Suprapubic skin (tissue), 4 donors: ENCODE data around the gene IQSEC1.

ENCODE experiments used
- EP300 ChIP-seq: sonication (generic); formaldehyde crosslinking; IDR thresholded peaks from one replicate; pipeline ENCODE4 v1.6.1; 2017; ENCODE audit warnings: antibody characterized with exemption
- POLR2A ChIP-seq, 2 donors: fragments of 450-650 bp; IDR thresholded peaks; one replicate each; pipeline ENCODE4 v1.6.1; 2017; ENCODE audit warnings: antibody characterized with exemption in 2 of 2, mild to moderate bottlenecking in 2 of 2, moderate library complexity in 2 of 2
- POLR2AphosphoS5 ChIP-seq, 3 donors: sonication (generic); formaldehyde crosslinking; IDR thresholded peaks; one replicate each; pipeline ENCODE4 v1.6.1; 2017; ENCODE audit warnings: antibody characterized with exemption in 3 of 3
- TF ChIP-seq, protein P1 (sequence below), 2 donors: fragments of 200-600 bp in 1 of 2; fragments of 450-650 bp in 1 of 2; sonication (generic) in 1 of 2; IDR thresholded peaks; one replicate each; pipeline ENCODE4 v1.5.1; 2016 to 2019; ENCODE audit warnings: antibody characterized with exemption in 2 of 2, mild to moderate bottlenecking in 1 of 2, moderate library complexity in 1 of 2

DNA sequence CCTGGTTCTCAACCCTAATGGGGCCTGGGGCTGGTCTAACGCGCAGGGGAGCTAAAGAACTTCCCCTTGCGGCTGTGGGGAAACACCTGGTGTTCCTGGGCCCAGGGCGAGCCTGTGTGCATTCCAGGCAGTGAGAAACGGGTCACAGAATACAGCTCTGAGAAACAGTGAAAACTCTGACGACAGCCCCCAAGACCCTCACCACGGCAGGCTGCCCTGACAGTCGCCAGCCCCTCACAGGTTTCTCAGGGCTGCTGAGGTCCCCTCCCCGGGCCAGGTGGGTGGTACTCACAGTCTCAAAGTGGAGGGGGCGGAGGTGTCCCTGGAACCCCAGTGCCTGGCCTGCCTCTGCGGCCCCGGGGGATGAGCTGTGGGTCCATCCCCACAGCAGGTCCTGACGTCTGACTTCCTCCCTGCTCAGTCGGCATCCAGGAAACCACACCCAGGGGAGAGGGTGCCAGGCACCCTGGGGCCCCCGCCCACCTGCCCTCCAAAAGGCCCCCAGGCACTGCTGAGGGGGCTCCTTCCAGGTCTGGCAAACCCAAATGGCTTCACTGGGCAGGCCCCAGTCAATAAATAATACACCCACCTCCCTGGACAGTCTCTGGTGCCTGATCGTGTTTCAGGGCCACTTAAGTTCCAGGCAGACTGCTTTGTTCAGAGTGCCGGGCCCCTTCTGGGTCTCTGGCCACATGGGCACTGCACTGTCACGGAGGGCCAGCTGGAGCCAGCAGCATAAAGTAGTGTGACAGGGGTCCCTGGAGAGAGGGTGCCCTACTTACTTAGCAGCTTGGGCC lies 57.7 kb downstream of the IQSEC1 start:
- TF ChIP-seq POLR2A (IDR thresholded peaks at IDR 0.05): peak in 1 of 2 donors; percentile 46
- TF ChIP-seq, protein P1, sequence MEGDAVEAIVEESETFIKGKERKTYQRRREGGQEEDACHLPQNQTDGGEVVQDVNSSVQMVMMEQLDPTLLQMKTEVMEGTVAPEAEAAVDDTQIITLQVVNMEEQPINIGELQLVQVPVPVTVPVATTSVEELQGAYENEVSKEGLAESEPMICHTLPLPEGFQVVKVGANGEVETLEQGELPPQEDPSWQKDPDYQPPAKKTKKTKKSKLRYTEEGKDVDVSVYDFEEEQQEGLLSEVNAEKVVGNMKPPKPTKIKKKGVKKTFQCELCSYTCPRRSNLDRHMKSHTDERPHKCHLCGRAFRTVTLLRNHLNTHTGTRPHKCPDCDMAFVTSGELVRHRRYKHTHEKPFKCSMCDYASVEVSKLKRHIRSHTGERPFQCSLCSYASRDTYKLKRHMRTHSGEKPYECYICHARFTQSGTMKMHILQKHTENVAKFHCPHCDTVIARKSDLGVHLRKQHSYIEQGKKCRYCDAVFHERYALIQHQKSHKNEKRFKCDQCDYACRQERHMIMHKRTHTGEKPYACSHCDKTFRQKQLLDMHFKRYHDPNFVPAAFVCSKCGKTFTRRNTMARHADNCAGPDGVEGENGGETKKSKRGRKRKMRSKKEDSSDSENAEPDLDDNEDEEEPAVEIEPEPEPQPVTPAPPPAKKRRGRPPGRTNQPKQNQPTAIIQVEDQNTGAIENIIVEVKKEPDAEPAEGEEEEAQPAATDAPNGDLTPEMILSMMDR (IDR thresholded peaks at IDR 0.05): no peak
- TF ChIP-seq EP300: no peak
- TF ChIP-seq POLR2AphosphoS5 (IDR thresholded peaks at IDR 0.05): no peak
